ENCODE results near the gene ZKSCAN1.

DNA sequence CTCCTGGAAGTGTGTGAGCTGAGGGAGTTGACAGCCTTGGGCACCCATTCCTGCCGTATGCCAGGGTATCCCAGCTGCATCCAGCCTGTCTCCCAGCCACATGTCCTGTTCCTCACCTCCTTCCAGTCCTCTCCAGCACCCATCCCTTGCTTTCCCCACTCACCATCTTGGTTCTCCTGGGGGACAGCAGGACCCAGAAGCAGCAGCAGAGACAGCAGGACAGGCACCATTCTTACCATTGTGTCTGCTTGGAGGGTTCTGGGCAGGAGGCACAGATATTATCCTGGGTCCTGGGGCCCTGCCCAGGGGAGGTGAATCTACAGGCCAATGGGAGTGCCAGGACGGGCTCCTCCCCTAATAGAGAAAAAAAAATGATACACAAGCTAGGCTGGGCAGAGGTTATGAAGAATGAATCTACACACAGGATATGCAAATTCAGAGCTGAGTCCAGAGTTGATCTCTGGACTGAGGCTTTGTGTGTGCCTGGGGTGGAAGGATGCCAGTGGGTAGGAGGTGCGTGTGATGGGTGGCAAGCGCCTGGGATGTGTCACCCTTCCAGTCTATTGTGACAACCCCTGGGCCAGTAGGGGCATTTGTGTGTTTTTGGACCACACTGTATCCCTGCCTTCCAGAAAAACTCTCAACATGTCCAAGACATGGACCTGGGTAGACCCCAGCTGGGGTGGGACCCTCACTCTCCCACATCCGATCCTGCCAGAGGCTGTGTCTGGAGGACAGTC lies 39.4 kb upstream of the ZKSCAN1 start, which contains the start of gene AZGP1:
- TF ChIP-seq EZH2 (IDR thresholded peaks at IDR 0.05; ENCODE audit: low read depth, unreplicated experiment) (no peak), CTCF (conservative IDR thresholded peaks at IDR 0.05; ENCODE audit: low read depth in 2 of 2) (no peak), REST (IDR thresholded peaks at IDR 0.05; ENCODE audit: unreplicated experiment) (no peak), POLR2AphosphoS5 (IDR thresholded peaks at IDR 0.05; ENCODE audit: low read depth) (no peak), ZNF114 (CRISPR knock-in tag; IDR thresholded peaks at IDR 0.05) (no peak), EZH2phosphoT487 (IDR thresholded peaks at IDR 0.05; ENCODE audit: unreplicated experiment) (no peak), CREB1 (CRISPR knock-in tag; IDR thresholded peaks at IDR 0.05; ENCODE audit: low read depth) (no peak), NANOG (IDR thresholded peaks at IDR 0.05; ENCODE audit: borderline replicate concordance) (no peak)
- TF ChIP-seq, protein P1, sequence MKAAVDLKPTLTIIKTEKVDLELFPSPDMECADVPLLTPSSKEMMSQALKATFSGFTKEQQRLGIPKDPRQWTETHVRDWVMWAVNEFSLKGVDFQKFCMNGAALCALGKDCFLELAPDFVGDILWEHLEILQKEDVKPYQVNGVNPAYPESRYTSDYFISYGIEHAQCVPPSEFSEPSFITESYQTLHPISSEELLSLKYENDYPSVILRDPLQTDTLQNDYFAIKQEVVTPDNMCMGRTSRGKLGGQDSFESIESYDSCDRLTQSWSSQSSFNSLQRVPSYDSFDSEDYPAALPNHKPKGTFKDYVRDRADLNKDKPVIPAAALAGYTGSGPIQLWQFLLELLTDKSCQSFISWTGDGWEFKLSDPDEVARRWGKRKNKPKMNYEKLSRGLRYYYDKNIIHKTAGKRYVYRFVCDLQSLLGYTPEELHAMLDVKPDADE (IDR thresholded peaks at IDR 0.05), result no peak
- TF ChIP-seq, protein P2, sequence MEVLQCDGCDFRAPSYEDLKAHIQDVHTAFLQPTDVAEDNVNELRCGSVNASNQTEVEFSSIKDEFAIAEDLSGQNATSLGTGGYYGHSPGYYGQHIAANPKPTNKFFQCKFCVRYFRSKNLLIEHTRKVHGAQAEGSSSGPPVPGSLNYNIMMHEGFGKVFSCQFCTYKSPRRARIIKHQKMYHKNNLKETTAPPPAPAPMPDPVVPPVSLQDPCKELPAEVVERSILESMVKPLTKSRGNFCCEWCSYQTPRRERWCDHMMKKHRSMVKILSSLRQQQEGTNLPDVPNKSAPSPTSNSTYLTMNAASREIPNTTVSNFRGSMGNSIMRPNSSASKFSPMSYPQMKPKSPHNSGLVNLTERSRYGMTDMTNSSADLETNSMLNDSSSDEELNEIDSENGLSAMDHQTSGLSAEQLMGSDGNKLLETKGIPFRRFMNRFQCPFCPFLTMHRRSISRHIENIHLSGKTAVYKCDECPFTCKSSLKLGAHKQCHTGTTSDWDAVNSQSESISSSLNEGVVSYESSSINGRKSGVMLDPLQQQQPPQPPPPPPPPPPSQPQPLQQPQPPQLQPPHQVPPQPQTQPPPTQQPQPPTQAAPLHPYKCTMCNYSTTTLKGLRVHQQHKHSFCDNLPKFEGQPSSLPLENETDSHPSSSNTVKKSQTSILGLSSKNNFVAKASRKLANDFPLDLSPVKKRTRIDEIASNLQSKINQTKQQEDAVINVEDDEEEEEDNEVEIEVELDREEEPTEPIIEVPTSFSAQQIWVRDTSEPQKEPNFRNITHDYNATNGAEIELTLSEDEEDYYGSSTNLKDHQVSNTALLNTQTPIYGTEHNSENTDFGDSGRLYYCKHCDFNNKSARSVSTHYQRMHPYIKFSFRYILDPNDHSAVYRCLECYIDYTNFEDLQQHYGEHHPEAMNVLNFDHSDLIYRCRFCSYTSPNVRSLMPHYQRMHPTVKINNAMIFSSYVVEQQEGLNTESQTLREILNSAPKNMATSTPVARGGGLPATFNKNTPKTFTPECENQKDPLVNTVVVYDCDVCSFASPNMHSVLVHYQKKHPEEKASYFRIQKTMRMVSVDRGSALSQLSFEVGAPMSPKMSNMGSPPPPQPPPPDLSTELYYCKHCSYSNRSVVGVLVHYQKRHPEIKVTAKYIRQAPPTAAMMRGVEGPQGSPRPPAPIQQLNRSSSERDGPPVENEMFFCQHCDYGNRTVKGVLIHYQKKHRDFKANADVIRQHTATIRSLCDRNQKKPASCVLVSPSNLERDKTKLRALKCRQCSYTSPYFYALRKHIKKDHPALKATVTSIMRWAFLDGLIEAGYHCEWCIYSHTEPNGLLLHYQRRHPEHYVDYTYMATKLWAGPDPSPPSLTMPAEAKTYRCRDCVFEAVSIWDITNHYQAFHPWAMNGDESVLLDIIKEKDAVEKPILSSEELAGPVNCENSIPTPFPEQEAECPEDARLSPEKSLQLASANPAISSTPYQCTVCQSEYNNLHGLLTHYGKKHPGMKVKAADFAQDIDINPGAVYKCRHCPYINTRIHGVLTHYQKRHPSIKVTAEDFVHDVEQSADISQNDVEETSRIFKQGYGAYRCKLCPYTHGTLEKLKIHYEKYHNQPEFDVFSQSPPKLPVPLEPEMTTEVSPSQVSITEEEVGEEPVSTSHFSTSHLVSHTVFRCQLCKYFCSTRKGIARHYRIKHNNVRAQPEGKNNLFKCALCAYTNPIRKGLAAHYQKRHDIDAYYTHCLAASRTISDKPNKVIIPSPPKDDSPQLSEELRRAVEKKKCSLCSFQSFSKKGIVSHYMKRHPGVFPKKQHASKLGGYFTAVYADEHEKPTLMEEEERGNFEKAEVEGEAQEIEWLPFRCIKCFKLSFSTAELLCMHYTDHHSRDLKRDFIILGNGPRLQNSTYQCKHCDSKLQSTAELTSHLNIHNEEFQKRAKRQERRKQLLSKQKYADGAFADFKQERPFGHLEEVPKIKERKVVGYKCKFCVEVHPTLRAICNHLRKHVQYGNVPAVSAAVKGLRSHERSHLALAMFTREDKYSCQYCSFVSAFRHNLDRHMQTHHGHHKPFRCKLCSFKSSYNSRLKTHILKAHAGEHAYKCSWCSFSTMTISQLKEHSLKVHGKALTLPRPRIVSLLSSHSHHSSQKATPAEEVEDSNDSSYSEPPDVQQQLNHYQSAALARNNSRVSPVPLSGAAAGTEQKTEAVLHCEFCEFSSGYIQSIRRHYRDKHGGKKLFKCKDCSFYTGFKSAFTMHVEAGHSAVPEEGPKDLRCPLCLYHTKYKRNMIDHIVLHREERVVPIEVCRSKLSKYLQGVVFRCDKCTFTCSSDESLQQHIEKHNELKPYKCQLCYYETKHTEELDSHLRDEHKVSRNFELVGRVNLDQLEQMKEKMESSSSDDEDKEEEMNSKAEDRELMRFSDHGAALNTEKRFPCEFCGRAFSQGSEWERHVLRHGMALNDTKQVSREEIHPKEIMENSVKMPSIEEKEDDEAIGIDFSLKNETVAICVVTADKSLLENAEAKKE (CRISPR knock-in tag; IDR thresholded peaks at IDR 0.05), result no peak

Data from GM23338 (cell line).